ENCODE results near the gene FRAS1.

The FRAS1 gene

GRCh38 chr4:78566834-78567499 lies 509.8 kb downstream of the FRAS1 start:
- DNase-seq (ENCODE audit: extremely low read depth in 1 of 2, low read depth in 1 of 2), result no peak

GRCh38 chr4:78567500-78568060 lies 510.5 kb downstream of the FRAS1 start:
- no peak for DNase-seq (ENCODE audit: extremely low read depth in 1 of 2, low read depth in 1 of 2)

- DNase-seq (ENCODE audit: extremely low read depth in 1 of 2, low read depth in 1 of 2), result no peak
Observed at GRCh38 chr4:78568640-78569305, 511.6 kb downstream of the FRAS1 start.

GRCh38 chr4:78569306-78569821 lies 512.2 kb downstream of the FRAS1 start:
- DNase-seq (ENCODE audit: extremely low read depth in 1 of 2, low read depth in 1 of 2), result no peak

- no peak for DNase-seq (ENCODE audit: extremely low read depth in 1 of 2, low read depth in 1 of 2)
Observed at GRCh38 chr4:78570117-78570516, 513.0 kb downstream of the FRAS1 start.

- no peak for DNase-seq (ENCODE audit: extremely low read depth in 1 of 2, low read depth in 1 of 2)
Observed at GRCh38 chr4:78571804-78572203, 514.7 kb downstream of the FRAS1 start.

- no peak for DNase-seq (ENCODE audit: extremely low read depth in 1 of 2, low read depth in 1 of 2)
Observed at GRCh38 chr4:78578674-78579425, 521.7 kb downstream of the FRAS1 start.

- no peak for DNase-seq (ENCODE audit: extremely low read depth in 1 of 2, low read depth in 1 of 2)
Observed at GRCh38 chr4:78581618-78582017, 524.5 kb downstream of the FRAS1 start.

GRCh38 chr4:78584863-78585547 lies 527.9 kb downstream of the FRAS1 start:
- no peak for DNase-seq (ENCODE audit: extremely low read depth in 1 of 2, low read depth in 1 of 2)

GRCh38 chr4:78585633-78586032 lies 528.5 kb downstream of the FRAS1 start:
- no peak for DNase-seq (ENCODE audit: extremely low read depth in 1 of 2, low read depth in 1 of 2)

GRCh38 chr4:78588894-78589545 lies 531.9 kb downstream of the FRAS1 start:
- no peak for DNase-seq (ENCODE audit: extremely low read depth in 1 of 2, low read depth in 1 of 2)

- DNase-seq (ENCODE audit: extremely low read depth in 1 of 2, low read depth in 1 of 2), result no peak
Observed at GRCh38 chr4:78591404-78591803, 534.3 kb downstream of the FRAS1 start.

- no peak for DNase-seq (ENCODE audit: extremely low read depth in 1 of 2, low read depth in 1 of 2)
Observed at GRCh38 chr4:78592088-78592783, 535.1 kb downstream of the FRAS1 start.
